GM19455 (cell line): Measurements from ENCODE around the gene GNRHR.
"Not testable (repeated sequence)": the region's sequence is repeated elsewhere in the genome, so short reads cannot be mapped to it uniquely, and the experiment has no call there.

Source experiments
- ATAC-seq: cut with Tn5 transposase; IDR thresholded peaks from one replicate; pipeline ENCODE4 v1.9.1; 2021; ENCODE audit not compliant: unreplicated experiment

Gene GNRHR

GRCh38 chr4:67727124-67727850, 26.9 kb downstream of the GNRHR start:
- ATAC-seq = no peak

GRCh38 chr4:67725981-67726380, 28.2 kb downstream of the GNRHR start:
- no peak for ATAC-seq

- ATAC-seq = no peak
Measured at GRCh38 chr4:67725132-67725531, 29.1 kb downstream of the GNRHR start.

- no peak for ATAC-seq
Measured at GRCh38 chr4:67723949-67724348, 30.2 kb downstream of the GNRHR start.

DNA sequence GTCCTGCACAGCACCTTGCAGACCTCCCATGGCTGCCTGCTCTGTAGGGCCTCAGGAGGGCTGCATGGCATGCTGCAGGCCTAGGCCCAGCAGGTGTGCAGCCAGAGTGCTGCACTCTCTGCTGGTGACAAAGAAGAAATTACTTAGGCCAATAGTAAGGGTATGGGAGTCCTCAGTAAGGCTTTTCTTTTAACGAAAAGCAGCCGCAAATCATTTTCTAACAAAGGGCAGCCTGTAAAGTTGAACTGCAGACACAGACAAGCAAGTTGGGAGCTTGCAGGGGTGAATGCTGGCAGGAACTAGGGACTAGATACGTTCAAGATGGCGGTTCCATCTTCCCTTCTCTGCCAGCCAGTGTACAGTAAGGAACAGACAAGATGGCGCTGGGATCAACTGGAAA, 30.8 kb downstream of the GNRHR start:
- ATAC-seq = no peak

DNA sequence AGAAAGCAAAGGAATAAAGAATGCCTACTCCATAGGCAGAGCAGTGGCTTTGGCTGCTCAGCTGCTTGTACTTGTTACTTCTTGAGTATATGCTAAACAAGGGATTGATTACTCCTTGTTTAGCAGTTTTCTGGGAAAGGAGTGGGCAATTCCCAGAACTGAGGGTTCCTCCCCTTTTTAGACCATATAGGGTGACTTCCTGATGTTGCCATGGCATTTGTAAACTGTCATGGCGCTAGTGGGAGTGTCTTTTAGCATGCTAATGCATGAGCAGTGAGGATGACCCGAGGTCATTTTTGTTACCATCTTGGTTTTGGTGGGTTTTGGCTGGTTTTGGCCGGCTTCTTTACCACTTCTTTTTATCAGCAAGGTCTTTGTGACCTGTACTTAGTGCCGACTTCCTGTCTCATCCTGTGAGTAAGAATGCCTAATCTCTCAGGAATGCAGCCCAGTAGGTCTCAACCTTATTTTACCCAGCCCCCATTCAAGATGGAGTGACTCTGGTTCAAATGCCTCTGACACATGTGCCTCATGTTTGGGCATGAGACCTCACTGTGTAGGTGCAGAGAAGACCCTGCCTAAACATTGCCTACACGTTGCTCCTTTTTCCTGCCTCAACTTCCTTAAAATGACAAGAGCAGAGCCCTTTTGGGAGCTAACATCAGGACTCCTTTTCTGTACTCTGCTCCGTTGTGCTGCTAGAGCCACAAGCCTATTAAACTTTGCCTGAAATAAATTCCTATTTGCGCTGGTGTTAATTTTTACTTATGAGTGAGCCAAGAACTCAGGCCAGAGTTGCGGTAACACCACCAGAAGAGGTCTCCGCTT, 32.2 kb downstream of the GNRHR start:
- ATAC-seq = no peak

DNA sequence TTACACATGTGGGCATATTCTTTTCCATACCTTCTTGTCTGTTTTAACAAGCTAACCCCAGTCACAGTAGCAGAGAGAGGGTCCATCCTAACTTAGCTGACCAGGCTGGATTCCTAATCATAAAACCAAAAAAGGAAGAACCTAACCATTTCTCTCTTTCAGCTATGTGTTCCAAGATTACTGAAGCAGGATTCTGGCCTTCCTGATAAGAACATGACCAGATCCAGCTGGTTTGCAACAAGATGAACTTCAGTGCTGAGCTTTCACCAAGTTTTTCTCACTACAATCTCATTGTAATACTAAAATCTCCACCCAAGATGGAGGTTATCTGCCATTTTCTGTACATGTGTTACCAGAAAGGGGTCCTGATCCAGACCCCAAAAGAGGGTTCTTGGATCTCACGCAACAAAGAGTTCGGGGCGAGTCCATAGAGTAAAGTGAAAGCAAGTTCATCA, 32.8 kb downstream of the GNRHR start:
- ATAC-seq = no peak

DNA sequence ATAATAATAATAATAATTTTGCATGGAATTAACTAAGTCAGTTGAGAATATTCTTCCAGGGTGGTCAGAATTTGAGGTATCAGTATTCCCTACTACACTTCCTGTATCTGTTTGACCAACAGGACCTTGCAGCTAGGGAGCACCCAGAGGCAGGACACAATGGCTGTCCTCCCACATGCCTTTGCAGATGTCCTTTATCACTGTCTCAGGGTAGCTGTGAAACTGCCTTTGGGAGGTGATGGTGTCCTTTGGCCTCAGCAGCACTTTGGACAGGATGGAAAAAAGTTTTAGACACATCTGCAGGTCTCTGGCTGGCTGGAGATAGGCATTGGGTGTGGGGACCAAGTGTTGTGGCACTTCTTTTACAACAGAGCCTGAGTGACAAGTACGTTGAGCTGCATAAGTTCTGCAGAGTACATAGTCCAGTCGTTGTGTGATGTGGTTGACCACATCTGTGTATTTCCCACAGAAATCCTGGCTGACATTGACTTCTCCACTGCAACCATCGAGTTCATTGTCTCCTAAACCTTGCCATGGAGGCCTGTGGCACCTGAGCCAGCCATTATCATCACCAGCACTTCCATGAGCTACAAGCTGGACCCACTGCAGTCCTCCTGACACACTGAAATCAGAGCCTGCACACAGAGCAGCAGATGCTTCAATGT, 34.1 kb downstream of the GNRHR start:
- no peak for ATAC-seq

- no peak for ATAC-seq
Measured at GRCh38 chr4:67718848-67719247, 35.3 kb downstream of the GNRHR start.

DNA sequence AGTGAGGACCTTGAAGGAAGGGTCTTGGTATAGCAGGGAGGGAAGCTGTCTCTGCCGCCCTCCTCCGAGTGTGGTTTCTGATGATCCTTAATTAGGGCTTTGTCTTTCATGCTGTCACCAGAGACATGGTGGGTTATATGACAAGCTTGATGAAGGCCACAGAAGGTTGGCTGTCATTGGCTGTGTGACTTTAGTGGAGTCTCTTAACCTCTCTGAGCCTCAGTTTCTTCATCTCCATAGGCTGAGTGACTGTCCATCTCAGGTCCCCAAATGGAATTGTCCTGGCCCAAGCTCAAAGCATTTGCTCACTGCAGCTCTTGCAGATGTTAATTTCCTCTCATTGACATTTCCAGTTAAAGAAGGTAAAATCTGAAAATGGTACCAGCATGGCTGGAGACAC, 36.6 kb downstream of the GNRHR start:
- no peak for ATAC-seq

GRCh38 chr4:67714955-67715354, 39.2 kb downstream of the GNRHR start:
- ATAC-seq = no peak

DNA sequence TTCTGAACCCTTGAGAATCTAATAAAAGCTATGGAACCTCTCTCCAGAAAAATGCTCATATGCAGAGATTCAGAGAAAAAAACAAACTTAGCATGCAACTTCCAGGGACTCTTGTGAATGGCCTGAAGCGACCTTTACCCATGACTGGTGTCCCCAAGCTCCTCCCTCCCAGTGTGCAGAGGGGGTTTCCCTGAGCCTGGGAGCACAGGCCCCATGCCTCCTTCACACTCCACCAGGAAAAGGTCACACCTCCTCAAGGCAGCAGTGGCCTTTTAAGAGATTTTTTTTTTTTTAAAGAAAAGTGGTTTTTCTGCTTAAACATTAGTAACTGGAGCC, 40.0 kb downstream of the GNRHR start:
- ATAC-seq = no peak

DNA sequence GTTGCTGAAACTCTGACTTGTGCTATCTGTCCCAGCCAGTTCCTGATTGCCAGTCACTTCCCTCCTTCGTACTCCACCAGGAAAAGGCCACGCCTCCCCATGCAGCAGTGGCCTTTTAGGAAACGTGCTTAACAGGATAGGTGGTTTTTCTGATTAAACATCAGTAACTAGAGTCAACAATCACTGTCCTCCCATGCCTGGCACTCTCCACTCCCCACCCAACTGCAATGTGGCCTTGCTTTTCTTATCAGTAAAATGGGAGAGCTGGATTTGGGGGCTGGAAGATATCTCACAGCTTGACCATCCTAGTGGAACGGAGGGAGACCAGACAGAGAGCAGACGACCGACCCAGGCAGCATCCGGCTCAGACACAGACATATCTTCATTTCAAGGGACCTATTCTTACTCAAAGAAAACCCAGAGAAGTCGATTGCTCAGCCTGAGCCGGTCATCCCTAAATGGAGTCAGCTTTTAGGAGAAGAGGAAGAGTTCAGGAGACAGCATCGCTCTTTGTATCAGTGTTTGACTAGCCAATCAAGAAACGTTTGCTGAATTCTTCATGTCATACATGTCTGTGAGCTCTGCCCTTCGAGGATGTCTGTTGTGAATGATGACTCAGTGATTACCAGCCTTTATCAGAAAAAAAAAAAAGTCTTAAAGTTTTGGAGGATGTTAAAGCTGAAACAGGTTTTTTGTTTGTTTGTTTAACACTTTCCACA, 40.5 kb downstream of the GNRHR start:
- ATAC-seq = no peak

GRCh38 chr4:67712650-67713528, 41.3 kb downstream of the GNRHR start:
- no peak for ATAC-seq

GRCh38 chr4:67712000-67712625, 42.1 kb downstream of the GNRHR start:
- no peak for ATAC-seq

GRCh38 chr4:67706682-67707081, 47.5 kb downstream of the GNRHR start:
- not testable (repeated sequence) for ATAC-seq

- no peak for ATAC-seq
Measured at GRCh38 chr4:67704843-67705242, 49.3 kb downstream of the GNRHR start.

- no peak for ATAC-seq
Measured at GRCh38 chr4:67702166-67702565, 52.0 kb downstream of the GNRHR start.

- ATAC-seq = no peak
Measured at GRCh38 chr4:67701517-67701850, 52.7 kb downstream of the GNRHR start.
